B cell (primary cell): ENCODE data around the gene ARL6IP5.

ENCODE experiments used
- EZH2 ChIP-seq: IDR thresholded peaks from 2 replicates; pipeline ENCODE4 v1.6.1; 2012; ENCODE audit warnings: borderline replicate concordance, low read depth, mild to moderate bottlenecking, moderate library complexity, low read length; ENCODE audit not compliant: insufficient read depth, poor library complexity, severe bottlenecking
- TF ChIP-seq, protein P1 (sequence below): fragments of 200-600 bp; IDR thresholded peaks from one replicate; pipeline ENCODE4 v1.8.0; 2022; ENCODE audit warnings: antibody characterized with exemption, mild to moderate bottlenecking

DNA sequence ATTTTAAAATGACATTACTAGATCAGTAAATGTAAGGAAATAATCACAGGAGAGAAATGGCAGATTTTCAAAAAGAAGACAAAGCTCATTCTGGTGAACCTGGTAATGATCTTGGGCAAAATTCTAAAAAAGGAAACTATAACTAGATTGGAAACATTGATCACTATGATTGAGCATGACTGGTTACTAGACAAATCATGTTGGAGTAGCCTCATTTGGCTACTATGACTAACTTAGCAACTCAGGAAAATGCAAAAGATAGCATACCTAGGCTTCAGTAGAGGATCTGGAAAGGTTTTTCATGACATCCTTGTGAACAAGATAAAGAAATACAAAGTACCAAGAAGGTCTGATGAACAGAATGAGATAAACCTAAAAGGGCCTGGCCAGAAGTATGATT lies 25.0 kb upstream of the ARL6IP5 start:
- TF ChIP-seq, protein P1, sequence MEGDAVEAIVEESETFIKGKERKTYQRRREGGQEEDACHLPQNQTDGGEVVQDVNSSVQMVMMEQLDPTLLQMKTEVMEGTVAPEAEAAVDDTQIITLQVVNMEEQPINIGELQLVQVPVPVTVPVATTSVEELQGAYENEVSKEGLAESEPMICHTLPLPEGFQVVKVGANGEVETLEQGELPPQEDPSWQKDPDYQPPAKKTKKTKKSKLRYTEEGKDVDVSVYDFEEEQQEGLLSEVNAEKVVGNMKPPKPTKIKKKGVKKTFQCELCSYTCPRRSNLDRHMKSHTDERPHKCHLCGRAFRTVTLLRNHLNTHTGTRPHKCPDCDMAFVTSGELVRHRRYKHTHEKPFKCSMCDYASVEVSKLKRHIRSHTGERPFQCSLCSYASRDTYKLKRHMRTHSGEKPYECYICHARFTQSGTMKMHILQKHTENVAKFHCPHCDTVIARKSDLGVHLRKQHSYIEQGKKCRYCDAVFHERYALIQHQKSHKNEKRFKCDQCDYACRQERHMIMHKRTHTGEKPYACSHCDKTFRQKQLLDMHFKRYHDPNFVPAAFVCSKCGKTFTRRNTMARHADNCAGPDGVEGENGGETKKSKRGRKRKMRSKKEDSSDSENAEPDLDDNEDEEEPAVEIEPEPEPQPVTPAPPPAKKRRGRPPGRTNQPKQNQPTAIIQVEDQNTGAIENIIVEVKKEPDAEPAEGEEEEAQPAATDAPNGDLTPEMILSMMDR, result no peak
- no peak for TF ChIP-seq EZH2
